Gastroesophageal sphincter (tissue), 4 donors: ENCODE data around the gene CPD. TPM values are rescaled to one million over a fixed set of nuclear protein-coding genes. Genes with fewer than 3 reads are reported as not detected.

Experiments
- ATAC-seq: fragments of 150-250 bp; one replicate; pipeline ENCODE4 v1.9.1; 2016; ENCODE audit warnings: mild to moderate bottlenecking, moderate library complexity
- H3K27ac ChIP-seq, 4 donors: fragments of 200-600 bp; sonication (generic) in 3 of 4; 1 replicate in 3 of 4; 2 replicates in 1 of 4; pipeline ENCODE4 v1.5.1; 2016 to 2019
- H3K27me3 ChIP-seq: fragments of 200-600 bp; sonication (generic); one replicate; pipeline ENCODE4 v1.5.1; 2019
- H3K36me3 ChIP-seq, 2 donors: fragments of 200-600 bp; sonication (generic); one replicate each; pipeline ENCODE4 v1.5.1; 2019; ENCODE audit warnings: control low read depth in 1 of 2
- H3K4me1 ChIP-seq, 3 donors: fragments of 200-600 bp; sonication (generic); 1 replicate in 2 of 3; 2 replicates in 1 of 3; pipeline ENCODE4 v1.5.1; 2016 to 2019; ENCODE audit warnings: control low read depth in 2 of 3
- H3K4me3 ChIP-seq, 2 donors: fragments of 200-600 bp; sonication (generic); one replicate each; pipeline ENCODE4 v1.5.1; 2019; ENCODE audit warnings: mild to moderate bottlenecking in 1 of 2, moderate library complexity in 1 of 2
- H3K9me3 ChIP-seq, 3 donors: fragments of 200-600 bp; sonication (generic); one replicate each; pipeline ENCODE4 v1.5.1; 2017 to 2019; ENCODE audit warnings: control low read depth in 2 of 3
- CTCF ChIP-seq, 4 experiments: fragments of 200-600 bp in 2 of 4; fragments of 450-650 bp in 2 of 4; sonication (generic) in 1 of 4; IDR thresholded peaks; one replicate each; pipeline ENCODE4 v1.5.1; 2017 to 2019; ENCODE audit warnings: antibody characterized with exemption in 4 of 4, mild to moderate bottlenecking in 2 of 4, moderate library complexity in 2 of 4
- EP300 ChIP-seq: sonication (generic); formaldehyde crosslinking; IDR thresholded peaks from one replicate; pipeline ENCODE4 v1.6.1; 2017; ENCODE audit warnings: antibody characterized with exemption, mild to moderate bottlenecking
- POLR2A ChIP-seq, 2 donors: fragments of 450-650 bp; IDR thresholded peaks; one replicate each; pipeline ENCODE4 v1.6.1; 2017; ENCODE audit warnings: antibody characterized with exemption in 2 of 2, mild to moderate bottlenecking in 2 of 2, moderate library complexity in 1 of 2
- POLR2AphosphoS5 ChIP-seq: sonication (generic); formaldehyde crosslinking; IDR thresholded peaks from one replicate; pipeline ENCODE4 v1.6.1; 2017; ENCODE audit warnings: antibody characterized with exemption
- WGBS, 2 donors: methylation state at CpG; one replicate each; pipeline ENCODE4 v1.1.5; 2018; ENCODE audit warnings: low coverage in 1 of 2; 5-methylcytosine and 5-hydroxymethylcytosine counted together
- total RNA-seq, 4 donors: library from RNA; depleted of rRNA; stranded (reverse); fragments of >200 nt; gene quantifications; one replicate each; pipeline ENCODE4 v1.1.0, GENCODE V29; 2016

CPD gene
- total RNA-seq, 4 donors from 2014 or later = 37.8 to 103 (median 57.5) TPM

GRCh38 chr17:30475206-30475605, 96.5 kb downstream of the CPD start:
- WGBS, 2 donors = 80% methylated on average over 1 of the region's 2 CpGs; no CpG with 5 or more reads in 1 of the 2 donors
- no peak for ATAC-seq
- H3K9me3 ChIP-seq = no peaks in the 10 kb centered on the region

GRCh38 chr17:30476726-30477082, 98.0 kb downstream of the CPD start:
- H3K4me1 ChIP-seq = peaks cover 0 to 43% (median 0%) of the 10 kb centered on the region in 3 donors
- no peaks in the 10 kb centered on the region for H3K9me3 ChIP-seq
- peak overlapping the region; percentile 70 to 84 for H3K4me3 ChIP-seq
- peak overlapping the region; percentile 77 to 94 (median 92) for H3K27ac ChIP-seq
- peaks cover 0 to 27% of the 10 kb centered on the region in 2 donors for H3K36me3 ChIP-seq
- ATAC-seq = peak; percentile 14
- H3K27me3 ChIP-seq = no peaks in the 10 kb centered on the region
- WGBS, 2 donors = 5 to 7% methylated on average over 7 of the region's 7 CpGs
- TF ChIP-seq POLR2A (IDR thresholded peaks at IDR 0.05) = no peak
- TF ChIP-seq CTCF (IDR thresholded peaks at IDR 0.05) = no peak
- no peak for TF ChIP-seq EP300
- TF ChIP-seq POLR2AphosphoS5 = no peak

More at GRCh38 chr17:30475206-30475605, 96.5 kb downstream of the CPD start:
- Histone ChIP-seq H3K4me3 (no peak overlapping the region), H3K36me3 (peaks cover 0 to 12% of the 10 kb centered on the region in 2 donors), H3K27ac (no peak overlapping the region), H3K4me1 (peaks cover 0 to 43% (median 0%) of the 10 kb centered on the region in 3 donors), H3K27me3 (no peaks in the 10 kb centered on the region)
- no peak for TF ChIP-seq CTCF (IDR thresholded peaks at IDR 0.05)
- TF ChIP-seq POLR2AphosphoS5 = no peak
- no peak for TF ChIP-seq POLR2A (IDR thresholded peaks at IDR 0.05)
- no peak for TF ChIP-seq EP300

GRCh38 chr17:30477083-30477773, 98.5 kb downstream of the CPD start, which contains the start of gene GOSR1:
Gene GOSR1, plus strand, starts transcription at chr17:30477408. Its CDS starts 26 bp downstream, at chr17:30477434.
- Histone ChIP-seq H3K27me3 (no peaks in the 10 kb centered on the region), H3K4me3 (peak within 1 kb of the TSS; percentile 70 to 84), H3K4me1 (peaks cover 0 to 39% (median 0%) of the 10 kb centered on the region in 3 donors), H3K9me3 (no peaks in the 10 kb centered on the region), H3K36me3 (peaks cover 0 to 33% of the 10 kb centered on the region in 2 donors), H3K27ac (peak within 1 kb of the TSS; percentile 86 to 94 (median 92))
- TF ChIP-seq POLR2A (IDR thresholded peaks at IDR 0.05) = peak; percentile 32 to 55
- peak; percentile 69 for TF ChIP-seq POLR2AphosphoS5
- TF ChIP-seq EP300 = no peak
- peak; percentile 49 to 86 (median 78) for TF ChIP-seq CTCF (IDR thresholded peaks at IDR 0.05)
- peak; percentile 99 for ATAC-seq
- 0% methylated on average over 6 to 30 of the region's 37 CpGs for WGBS, 2 donors

GRCh38 chr17:30477774-30478115, 99.0 kb downstream of the CPD start:
- TF ChIP-seq CTCF (IDR thresholded peaks at IDR 0.05) (no peak), POLR2A (IDR thresholded peaks at IDR 0.05) (no peak), EP300 (no peak), POLR2AphosphoS5 (no peak)
- peak; percentile 16 for ATAC-seq

GRCh38 chr17:30482555-30482954, 103.8 kb downstream of the CPD start:
- ATAC-seq = no peak
- no peaks in the 10 kb centered on the region for H3K27me3 ChIP-seq
- peaks cover 11 to 86% of the 10 kb centered on the region in 2 donors for H3K36me3 ChIP-seq
- no peaks in the 10 kb centered on the region for H3K9me3 ChIP-seq
- H3K4me1 ChIP-seq = peaks cover 0 to 21% (median 0%) of the 10 kb centered on the region in 3 donors
- H3K27ac ChIP-seq = no peak overlapping the region
- H3K4me3 ChIP-seq = no peak overlapping the region
- TF ChIP-seq EP300 (no peak), CTCF (IDR thresholded peaks at IDR 0.05) (no peak), POLR2A (IDR thresholded peaks at IDR 0.05) (no peak), POLR2AphosphoS5 (no peak)

More at GRCh38 chr17:30477774-30478115, 99.0 kb downstream of the CPD start:
- H3K9me3 ChIP-seq = no peaks in the 10 kb centered on the region
- peak overlapping the region; percentile 86 to 94 (median 92) for H3K27ac ChIP-seq
- peaks cover 2 to 38% of the 10 kb centered on the region in 2 donors for H3K36me3 ChIP-seq
- H3K4me3 ChIP-seq = peak overlapping the region; percentile 70 to 84
- H3K4me1 ChIP-seq = peaks cover 0 to 34% (median 0%) of the 10 kb centered on the region in 3 donors
- H3K27me3 ChIP-seq = no peaks in the 10 kb centered on the region
- WGBS, 2 donors = 2 to 4% methylated on average over 3 to 9 of the region's 9 CpGs
